K562 (cell line): ENCODE results near the gene PPP1R12B. TPM values are rescaled to one million over a fixed set of nuclear protein-coding genes. Genes with fewer than 3 reads are reported as not detected.
A peak's percentile ranks its signal among the peaks of the same experiment; 100 is the strongest.

Experiments used
- ATF1 ChIP-seq, 2 experiments: fragments of 450-650 bp in 1 of 2; IDR thresholded peaks; 2 replicates each; pipeline ENCODE4 v1.6.1; 2016; ENCODE audit warnings: missing compliant biosample characterization in 1 of 2, missing genetic modification characterization in 1 of 2
- BHLHE40 ChIP-seq: IDR thresholded peaks from 2 replicates; pipeline ENCODE4 v1.6.1; 2011; ENCODE audit warnings: low read length, improper control_type of control experiment
- C11orf30 ChIP-seq: fragments of 450-650 bp; IDR thresholded peaks from 2 replicates; pipeline ENCODE4 v1.6.1; 2016; ENCODE audit warnings: low read depth, mild to moderate bottlenecking
- CBX1 ChIP-seq: sonication (generic); IDR thresholded peaks from 2 replicates; pipeline ENCODE4 v1.6.1; 2016; ENCODE audit warnings: antibody characterized with exemption, low read depth, mild to moderate bottlenecking
- EGR1 ChIP-seq: fragments of 450-650 bp; conservative IDR thresholded peaks from 2 replicates; pipeline ENCODE4 v1.6.1; 2017; ENCODE audit warnings: mild to moderate bottlenecking
- GABPB1 ChIP-seq: sonication (generic); formaldehyde crosslinking; IDR thresholded peaks from 2 replicates; pipeline ENCODE4 v1.8.0; 2022; ENCODE audit warnings: mild to moderate bottlenecking, missing genetic modification reagents
- GATAD2B ChIP-seq: fragments of 450-650 bp; IDR thresholded peaks from 2 replicates; pipeline ENCODE4 v1.6.1; 2017; ENCODE audit warnings: mild to moderate bottlenecking, borderline replicate concordance
- HDAC2 ChIP-seq: fragments of 450-650 bp; IDR thresholded peaks from 2 replicates; pipeline ENCODE4 v1.6.1; 2016; ENCODE audit warnings: mild to moderate bottlenecking
- HMG20A ChIP-seq: fragments of 450-650 bp; formaldehyde crosslinking; conservative IDR thresholded peaks from 2 replicates; pipeline ENCODE4 v1.4.0; 2020; ENCODE audit warnings: mild to moderate bottlenecking, mixed read lengths
- KLF6 ChIP-seq: fragments of 250-450 bp; sonication (Bioruptor Pico); IDR thresholded peaks from 2 replicates; pipeline ENCODE4 v1.4.0; 2020; ENCODE audit warnings: mild to moderate bottlenecking, moderate library complexity, borderline replicate concordance
- NCOA2 ChIP-seq, 2 experiments: fragments of 450-650 bp; IDR thresholded peaks; 2 replicates each; pipeline ENCODE4 v1.6.1; 2018; ENCODE audit warnings: mild to moderate bottlenecking in 2 of 2, moderate library complexity in 1 of 2; ENCODE audit not compliant: partially characterized antibody in 2 of 2
- NCOR1 ChIP-seq: fragments of 450-650 bp; IDR thresholded peaks from 2 replicates; pipeline ENCODE4 v1.6.1; 2016; ENCODE audit warnings: mild to moderate bottlenecking, moderate library complexity
- PREB ChIP-seq: sonication (generic); formaldehyde crosslinking; IDR thresholded peaks from 2 replicates; pipeline ENCODE4 v1.8.1; 2023; ENCODE audit warnings: mild to moderate bottlenecking, missing genetic modification reagents
- TEAD1 ChIP-seq, 2 experiments: fragments of 450-650 bp in 1 of 2; sonication (generic) in 1 of 2; formaldehyde crosslinking; IDR thresholded peaks; 2 replicates each; pipeline versions ENCODE4 v1.4.0 to v1.8.0; 2020 to 2022; ENCODE audit warnings: mild to moderate bottlenecking in 2 of 2, missing genetic modification reagents in 1 of 2
- TEAD4 ChIP-seq, 2 experiments: sonication (generic) in 1 of 2; formaldehyde crosslinking in 1 of 2; IDR thresholded peaks; 2 replicates each; pipeline versions ENCODE4 v1.6.1 to v1.8.0; 2012 to 2022; ENCODE audit warnings: borderline replicate concordance in 1 of 2, inconsistent platforms in 1 of 2, low read length in 1 of 2, mild to moderate bottlenecking in 1 of 2, missing genetic modification reagents in 1 of 2
- TFAP4 ChIP-seq: sonication (generic); formaldehyde crosslinking; IDR thresholded peaks from 2 replicates; pipeline ENCODE4 v1.8.0; 2022; ENCODE audit warnings: missing genetic modification reagents, mild to moderate bottlenecking, moderate library complexity, borderline replicate concordance
- ZBTB40 ChIP-seq, 2 experiments: fragments of 450-650 bp in 1 of 2; sonication (generic) in 1 of 2; formaldehyde crosslinking in 1 of 2; IDR thresholded peaks; 2 replicates each; pipeline versions ENCODE4 v1.7.1 to v1.9.0; 2016 to 2022; ENCODE audit warnings: inconsistent platforms in 1 of 2, mild to moderate bottlenecking in 1 of 2, missing genetic modification reagents in 1 of 2
- ZNF316 ChIP-seq: fragments of 450-650 bp; IDR thresholded peaks from 2 replicates; pipeline ENCODE4 v1.6.1; 2016
- polyA plus RNA-seq, 8 experiments: library from polyadenylated mRNA; depleted of rRNA in 4 of 8; stranded (reverse) in 5 of 8; unstranded in 3 of 8; fragments of >200 nt; fragmentation: Nextera tagmentation in 2 of 8; fragmentation: Illumina TruSeq in 1 of 8; extraction: Ambion mirVana in 2 of 8; extraction: Trizol in 1 of 8; gene quantifications; 2 replicates each; pipeline versions ENCODE4 v1.2.1 to v1.2.3, GENCODE V29; 2011 to 2014; ENCODE audit warnings: inconsistent platforms in 1 of 8, missing spikeins in 1 of 8
- total RNA-seq, 7 experiments: library from RNA; depleted of rRNA in 6 of 7; stranded (reverse); fragments of >200 nt in 6 of 7; fragmentation: Illumina TruSeq in 2 of 7; extraction: Trizol in 2 of 7; gene quantifications; 2 replicates each; pipeline versions ENCODE4 v1.2.1 to v1.2.3, GENCODE V29; 2011 to 2021; ENCODE audit warnings: low replicate concordance in 1 of 7

The PPP1R12B gene
- total and polyA plus RNA-seq, 9 of the 15 experiments (the other 6 are each of a cell fraction or from before 2014, with no cell fraction given), result 0.73 to 16.9 (median 13.6) TPM

GRCh38 chr1:202553560-202554038, 205.1 kb downstream of the PPP1R12B start (continued):
- TF ChIP-seq ZBTB40 (IDR thresholded peaks at IDR 0.05) (peak; percentile 83), ZBTB40 (CRISPR knock-in tag; IDR thresholded peaks at IDR 0.05) (no peak), GATAD2B (peak; percentile 81; the same call in 1 of the 2 replicates), CBX1 (no peak), NCOR1 (peak; percentile 92), TEAD4 (IDR thresholded peaks at IDR 0.05; ENCODE audit: low read length) (peak; percentile 89), TEAD4 (CRISPR knock-in tag; IDR thresholded peaks at IDR 0.05; ENCODE audit: borderline replicate concordance) (no peak), HMG20A (CRISPR knock-in tag) (no peak), TFAP4 (CRISPR knock-in tag) (peak; percentile 69; the same call in 1 of the 2 replicates), C11orf30 (peak; percentile 97), ATF1 (CRISPR knock-in tag; IDR thresholded peaks at IDR 0.05) (no peak), ATF1 (tag; IDR thresholded peaks at IDR 0.05) (peak; percentile 92), TEAD1 (CRISPR knock-in tag; IDR thresholded peaks at IDR 0.05) (peak; percentile 90 to 94), PREB (no peak), NCOA2 (IDR thresholded peaks at IDR 0.05; ENCODE audit: partially characterized antibody in 2 of 2) (peak in 1 of 2 experiments; percentile 92), HDAC2 (peak; percentile 99), BHLHE40 (0 out of 2 replicates have a peak, but pooled peaks have one; percentile 8), GABPB1 (CRISPR knock-in tag) (peak; percentile 87), ZNF316 (peak; percentile 98), KLF6 (CRISPR knock-in tag) (peak; percentile 5; the same call in 1 of the 2 replicates), EGR1 (peak; percentile 92)
